Endometrium (tissue), 2 donors: ENCODE results near the gene TRIM15.
"Not testable (repeated sequence)": the region's sequence is repeated elsewhere in the genome, so short reads cannot be mapped to it uniquely, and the experiment has no call there.

Source experiments
- FAIRE-seq: peaks from 2 replicates; lab custom pipeline; 2012; peaks lifted over from hg19 to GRCh38; lab: Jason Lieb, UNC
- donor health status: control.
- donor health status: control.

The TRIM15 gene

DNA sequence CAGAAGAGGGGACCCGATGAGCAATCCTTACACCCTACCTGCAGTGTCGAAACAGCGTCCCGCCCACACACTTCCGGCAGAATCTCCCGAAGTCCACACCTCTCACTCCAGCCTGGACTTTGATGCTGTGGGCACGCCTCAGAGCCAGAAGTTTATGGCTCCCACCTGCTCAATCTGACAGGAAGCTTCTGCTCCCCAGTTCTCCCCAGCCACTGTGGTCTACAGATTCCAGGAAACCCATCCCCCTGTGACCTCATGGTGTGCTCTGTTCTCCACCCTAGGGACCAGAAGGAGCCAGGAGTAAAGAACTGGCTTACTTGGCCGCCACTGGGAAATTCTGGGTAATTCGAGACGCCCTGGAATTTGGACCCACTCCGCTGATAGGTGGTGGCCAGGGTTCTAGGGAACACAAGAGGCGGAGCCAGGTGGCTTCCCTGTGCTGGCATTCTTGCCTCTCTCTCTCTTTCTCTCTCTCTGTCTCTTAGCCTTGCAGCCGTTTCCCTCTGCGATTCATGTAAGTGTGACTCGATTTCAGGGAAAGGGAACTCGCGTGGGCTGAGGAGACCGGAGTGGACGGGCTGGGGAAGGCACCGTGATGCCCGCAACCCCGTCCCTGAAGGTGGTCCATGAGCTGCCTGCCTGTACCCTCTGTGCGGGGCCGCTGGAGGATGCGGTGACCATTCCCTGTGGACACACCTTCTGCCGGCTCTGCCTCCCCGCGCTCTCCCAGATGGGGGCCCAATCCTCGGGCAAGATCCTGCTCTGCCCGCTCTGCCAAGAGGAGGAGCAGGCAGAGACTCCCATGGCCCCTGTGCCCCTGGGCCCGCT lies at the start of gene TRIM15:
Gene TRIM15 (plus strand): TSS at position 457 of the 828 bp plus-strand sequence. CDS start 139 bp downstream, at position 596.
- FAIRE-seq, result no peak

DNA sequence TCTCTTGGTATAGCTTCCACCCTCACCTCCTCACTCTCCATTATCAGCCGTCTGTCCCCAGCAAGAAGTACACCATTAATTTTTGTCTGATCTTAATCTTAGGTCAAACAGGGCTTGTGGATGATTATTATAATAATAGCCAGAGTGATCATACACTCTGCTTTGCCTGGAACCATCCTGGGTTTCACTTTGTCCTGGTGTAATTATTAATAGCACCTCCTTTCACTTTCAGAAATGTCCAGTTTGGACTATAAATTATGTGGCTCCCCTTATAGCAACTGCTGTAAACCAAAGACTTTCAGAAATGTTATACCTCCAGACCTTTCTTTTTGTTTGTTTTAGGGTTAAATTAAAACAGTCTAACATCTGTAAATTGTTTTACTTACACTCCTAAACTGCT lies 49.5 kb upstream of the TRIM15 start:
- no peak for FAIRE-seq

DNA sequence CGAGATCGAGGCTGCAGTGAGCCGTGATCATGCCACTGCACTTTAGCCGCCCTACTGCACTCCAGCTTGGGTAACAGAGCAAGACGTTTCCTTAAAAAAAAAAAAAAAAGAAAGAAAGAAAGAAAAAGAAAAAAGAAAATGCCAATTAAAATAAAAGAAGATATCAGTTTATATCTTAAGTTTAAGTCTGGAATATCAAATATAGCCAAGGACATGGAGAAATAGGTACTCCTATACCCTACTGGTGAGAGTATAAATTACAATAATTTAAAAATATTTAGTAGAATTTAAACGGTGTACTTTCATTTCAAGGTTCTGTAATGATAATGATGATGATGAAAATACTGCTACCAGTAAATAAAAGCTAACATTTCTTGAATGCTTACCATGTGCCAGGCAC lies 46.6 kb upstream of the TRIM15 start:
- no peak for FAIRE-seq

DNA sequence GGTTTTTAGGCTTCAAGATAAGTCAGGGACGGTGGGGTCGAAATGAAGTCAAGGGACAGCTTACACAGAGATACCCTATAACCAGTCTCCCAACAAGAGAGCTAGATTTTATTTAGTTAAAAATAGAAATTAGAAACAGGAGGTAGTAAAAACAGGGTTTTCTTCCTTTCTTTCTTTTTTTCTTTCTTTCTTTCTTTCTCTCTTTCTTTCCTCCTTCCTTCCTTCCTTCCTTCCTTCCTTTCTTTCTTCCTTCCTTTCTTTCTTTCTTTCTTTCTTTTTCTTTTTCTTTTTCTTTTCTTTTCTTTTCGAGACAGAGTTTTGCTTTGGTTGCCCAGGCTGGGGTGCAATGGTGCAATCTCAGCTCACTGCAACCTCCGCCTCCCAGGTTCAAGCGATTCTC lies 44.7 kb upstream of the TRIM15 start:
- not testable (repeated sequence) for FAIRE-seq

DNA sequence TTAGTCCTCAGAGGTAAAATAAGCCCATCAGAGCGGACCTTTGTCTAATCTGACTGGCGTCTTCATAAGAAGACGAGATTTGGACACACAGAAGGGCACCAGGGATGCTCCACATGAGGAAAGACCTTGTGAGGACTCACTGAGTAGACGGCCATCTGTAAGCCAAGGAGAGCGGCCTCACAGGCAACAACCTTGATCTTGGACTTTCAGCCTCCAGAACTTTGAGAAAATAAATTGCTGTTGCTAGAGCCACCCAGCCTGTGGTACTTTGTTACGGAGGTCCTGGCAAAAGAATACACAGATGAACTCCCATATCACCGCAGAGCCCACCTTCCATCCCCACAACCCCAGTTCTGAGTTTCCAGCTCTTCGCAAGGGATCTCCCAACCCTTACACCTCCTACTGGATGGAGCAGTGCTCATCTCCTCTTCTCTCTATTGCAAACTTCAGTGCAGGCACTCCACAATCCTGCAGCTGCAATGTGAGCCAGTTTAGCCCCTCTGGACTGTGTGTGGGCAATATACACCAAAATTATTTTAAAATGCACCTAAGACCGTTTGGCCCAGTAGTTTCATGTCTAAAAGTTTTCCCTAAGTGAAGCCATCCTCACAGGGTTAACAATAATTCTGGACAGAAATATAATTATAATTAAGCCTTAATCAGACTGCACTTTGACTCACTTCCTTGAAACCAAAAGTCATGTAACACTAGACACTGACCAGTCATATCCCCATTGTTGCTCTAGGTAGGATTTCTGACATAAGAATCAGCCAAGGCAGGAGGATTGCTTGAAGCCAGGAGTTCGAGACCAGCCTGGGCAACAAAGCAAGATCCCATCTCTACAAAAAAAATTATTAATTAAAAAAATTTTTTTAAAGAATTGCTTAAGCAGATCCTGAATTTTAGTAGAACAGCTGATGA lies 41.6 kb upstream of the TRIM15 start:
- no peak for FAIRE-seq

DNA sequence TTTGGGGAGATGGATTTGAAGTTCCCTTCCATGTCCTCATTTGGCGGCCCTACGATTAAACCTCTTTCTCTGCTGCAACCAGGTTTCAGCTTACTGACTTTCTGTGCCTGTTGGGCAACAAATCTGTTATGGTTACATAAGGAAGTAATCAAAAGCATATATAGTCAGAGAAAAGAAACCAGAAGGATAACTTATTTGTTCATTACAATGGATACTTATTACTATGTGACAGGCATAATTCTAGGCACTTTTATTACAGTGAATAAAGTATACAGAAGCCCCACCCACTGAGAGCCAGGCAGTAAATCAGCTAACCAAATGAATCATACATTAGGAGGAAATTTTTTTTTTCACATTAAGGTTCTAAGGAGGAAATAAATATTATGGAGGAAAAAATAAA lies 40.8 kb upstream of the TRIM15 start:
- FAIRE-seq, result no peak

DNA sequence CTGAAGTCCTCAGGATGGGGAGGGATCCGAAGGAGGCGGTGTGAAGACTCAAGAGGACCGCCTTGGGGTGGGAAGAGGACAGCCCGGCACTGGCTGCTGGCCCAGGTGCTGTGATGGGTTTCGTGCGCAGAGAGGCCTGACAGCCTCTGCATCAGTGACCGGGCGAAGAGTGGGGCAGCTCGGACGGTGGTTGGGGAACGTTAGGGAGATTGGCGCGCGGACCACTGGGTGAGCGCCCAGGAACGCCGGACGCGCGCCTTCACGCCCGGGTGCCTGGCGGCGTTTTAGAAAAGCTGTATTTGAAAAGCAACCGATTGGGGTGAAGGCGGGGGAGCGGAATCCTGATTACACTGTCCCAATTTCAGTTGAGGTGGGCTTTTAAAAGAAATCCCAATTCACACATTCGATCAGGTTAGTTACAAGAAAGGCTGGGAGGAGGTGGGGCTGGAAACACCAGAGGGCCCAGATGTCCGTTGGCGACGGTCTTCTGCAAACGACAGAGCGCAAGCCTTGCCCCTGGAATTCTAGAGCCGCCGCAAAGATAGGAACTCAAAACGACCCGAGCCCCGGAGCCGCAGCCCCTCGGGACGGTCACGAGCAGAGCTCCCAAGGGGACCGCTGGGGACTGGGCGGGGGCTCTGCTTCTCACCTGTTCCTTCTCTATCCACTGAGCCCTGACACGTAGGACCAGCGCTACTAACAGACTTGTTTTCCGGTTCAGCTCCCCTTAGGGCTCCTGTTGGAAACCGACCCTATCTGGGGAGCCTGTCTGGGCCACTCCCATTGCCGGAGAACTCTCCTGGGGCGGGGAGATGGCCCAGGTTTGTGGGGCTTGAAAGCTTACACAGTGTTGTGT lies 35.9 kb upstream of the TRIM15 start:
- FAIRE-seq, result no peak

DNA sequence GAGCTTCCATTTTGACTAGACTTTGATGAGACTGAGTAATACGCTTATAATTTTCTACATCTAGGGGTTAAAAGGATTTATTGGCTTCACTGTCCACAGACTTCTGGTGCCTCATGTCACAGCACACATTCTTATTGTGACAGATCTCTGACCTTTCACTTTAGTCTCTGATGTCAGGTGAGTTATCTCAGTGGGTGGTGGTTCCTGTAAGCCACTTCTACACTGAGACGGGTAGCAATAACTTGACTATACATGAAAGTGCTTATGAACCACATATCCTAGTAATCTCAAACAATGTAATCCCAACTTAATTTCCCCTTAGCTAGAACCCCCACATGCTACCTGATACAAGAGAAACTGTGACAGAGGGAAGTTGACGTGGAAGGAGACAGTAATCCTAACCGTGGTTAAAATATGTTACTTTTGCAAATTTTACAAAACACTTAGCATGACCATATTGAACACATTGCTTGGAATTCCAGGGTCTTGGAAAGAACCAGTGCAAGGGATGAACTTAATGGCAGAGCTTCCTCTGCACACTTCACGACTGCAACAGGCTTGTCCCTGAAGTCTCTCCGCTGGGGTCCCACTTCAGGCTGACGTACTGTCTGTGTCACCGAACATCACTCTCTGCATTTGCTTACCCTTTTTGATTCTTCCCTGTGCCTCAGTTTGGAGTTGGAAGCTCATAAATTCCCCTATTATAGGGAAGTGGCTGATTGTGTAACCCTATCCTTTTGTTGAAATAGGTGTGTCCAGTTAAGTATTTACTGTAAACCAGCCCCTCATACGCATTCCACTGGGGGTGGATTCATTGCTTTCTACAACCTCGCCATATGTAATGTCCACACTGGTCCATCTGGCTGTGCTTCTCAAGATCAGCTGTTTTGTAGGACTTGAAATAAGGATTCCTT lies 33.8 kb upstream of the TRIM15 start:
- FAIRE-seq, result no peak

DNA sequence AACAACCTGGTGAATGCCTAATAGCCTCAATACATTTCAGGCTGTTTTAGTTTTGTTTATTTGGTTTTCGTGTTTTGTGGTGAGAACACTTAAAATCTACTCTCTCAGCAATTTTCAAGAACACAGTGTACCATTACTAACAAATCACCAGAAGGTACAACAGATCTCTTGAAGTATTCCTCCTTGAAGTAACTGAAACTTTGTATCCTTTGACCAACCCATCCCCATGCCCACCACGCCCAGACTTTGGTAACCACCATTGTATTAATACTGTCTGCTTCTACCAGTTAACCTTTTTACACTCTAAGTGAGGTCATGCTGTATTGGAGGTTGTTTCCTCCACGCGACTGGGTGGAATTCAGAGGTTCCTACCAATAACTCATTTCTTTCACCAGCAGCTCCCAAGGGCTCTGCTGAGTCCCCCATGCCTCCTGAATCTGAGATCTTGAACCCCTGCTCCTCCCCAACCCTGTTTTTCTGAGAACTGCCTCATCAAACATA lies 33.1 kb upstream of the TRIM15 start:
- FAIRE-seq, result no peak

DNA sequence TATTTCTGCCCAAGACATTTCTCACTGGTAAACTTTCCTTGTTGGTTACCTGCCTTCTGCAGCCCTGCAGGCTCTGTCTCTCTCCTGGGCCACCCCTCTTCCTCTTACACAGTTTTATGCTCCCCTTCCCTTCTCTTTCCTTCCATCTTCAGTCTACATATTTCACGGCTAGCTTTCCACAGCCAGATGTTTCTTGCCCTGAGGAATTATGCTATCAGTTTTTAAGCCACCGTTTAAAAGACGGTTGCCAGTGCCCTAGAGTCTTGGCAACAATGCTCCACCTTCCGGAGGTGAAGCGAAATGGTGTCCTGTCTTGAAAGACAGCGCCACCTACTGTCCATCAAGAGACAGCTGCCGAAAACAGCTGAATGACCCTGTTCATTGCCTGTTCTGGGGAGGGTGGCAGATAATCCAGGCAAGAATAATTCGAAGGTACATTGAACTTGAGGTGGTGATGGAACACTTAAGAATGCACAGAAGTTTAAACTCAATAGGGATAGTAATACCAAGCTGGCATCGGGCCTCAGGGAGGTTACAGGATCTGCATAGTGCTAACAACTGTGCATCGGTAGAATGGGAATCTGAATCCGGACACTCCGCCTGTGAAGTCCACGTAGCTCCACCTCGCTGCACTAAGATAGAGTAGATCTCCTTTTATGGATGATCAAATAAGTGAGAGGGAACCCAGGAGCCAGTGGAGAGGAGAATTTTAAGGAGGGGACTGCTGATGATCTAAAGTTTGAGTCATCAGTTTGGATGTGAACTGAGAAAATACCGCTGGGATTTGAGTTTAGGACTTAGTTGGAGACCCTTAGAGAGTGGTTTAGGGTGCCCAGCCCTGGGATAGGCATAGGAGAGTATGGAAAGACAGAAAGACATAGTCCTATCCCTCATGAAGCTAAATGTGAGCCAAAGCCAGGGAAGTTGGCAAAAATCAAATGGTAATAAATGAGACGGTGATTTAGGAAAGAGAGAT lies 32.2 kb upstream of the TRIM15 start:
- FAIRE-seq, result peak; percentile 45

DNA sequence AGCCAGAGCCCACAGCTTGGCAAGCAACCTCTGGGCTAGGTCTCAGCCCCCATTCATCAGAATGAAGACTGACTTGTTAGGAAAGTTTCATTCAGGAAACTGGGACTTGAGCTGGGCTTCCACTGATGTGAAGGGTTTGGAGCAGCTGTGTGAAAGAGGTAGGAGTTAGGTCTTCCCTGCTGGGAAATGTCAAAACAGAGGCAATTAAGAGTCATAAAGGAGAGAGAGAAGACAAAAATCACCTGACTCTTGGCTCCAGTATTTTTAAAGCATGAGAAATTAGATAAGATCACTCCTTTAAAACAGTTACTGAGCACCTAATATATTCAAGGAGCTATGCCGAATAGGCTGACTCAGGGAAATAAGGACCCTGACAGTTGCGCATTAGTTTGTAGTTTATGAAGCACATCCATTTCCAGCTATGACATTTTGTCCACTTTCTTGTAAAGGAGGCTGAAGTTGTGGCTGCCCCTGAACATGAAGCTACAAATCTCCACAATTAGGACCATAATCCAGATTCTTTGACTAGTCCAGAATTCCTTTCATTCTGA lies 31.3 kb upstream of the TRIM15 start:
- no peak for FAIRE-seq

DNA sequence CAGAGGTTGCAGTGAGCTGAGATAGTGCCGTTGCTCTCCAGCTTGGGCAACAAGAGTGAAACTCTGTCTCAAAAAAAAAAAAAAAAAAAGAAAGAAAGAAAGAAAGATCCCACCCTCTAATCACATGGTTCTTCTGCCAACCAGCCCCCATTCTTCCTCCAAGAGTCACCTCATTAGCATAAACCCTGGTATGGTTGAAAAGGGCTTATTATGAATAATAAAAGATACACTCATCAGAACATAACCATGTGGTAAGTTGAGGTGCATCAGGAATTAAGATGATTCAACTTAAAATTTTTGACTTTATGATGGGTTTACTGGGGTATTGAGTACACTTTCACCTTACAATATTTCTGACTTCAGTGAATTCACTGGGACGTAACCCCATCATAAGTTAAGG lies 28.2 kb upstream of the TRIM15 start:
- FAIRE-seq, result no peak

DNA sequence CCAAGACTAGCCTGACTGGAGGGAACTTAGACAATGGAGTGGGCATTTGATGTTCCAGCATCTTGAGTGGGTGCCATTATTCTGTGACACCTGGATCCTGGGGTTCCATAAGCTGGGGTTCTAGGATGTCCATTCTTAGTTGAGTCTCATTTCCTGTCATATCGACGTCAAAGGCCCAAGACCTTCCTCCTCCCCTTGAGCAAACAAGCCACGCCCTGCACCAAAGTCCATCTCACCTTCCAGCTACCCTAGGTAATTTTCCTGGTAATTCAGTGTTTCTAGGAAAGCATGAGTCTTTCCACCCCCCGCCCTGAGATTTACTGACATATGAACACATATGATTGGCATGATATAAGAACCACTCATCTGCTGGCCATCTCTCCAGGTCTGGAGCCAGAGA lies 27.6 kb upstream of the TRIM15 start, which contains the start of gene TRIM40:
Gene TRIM40 (plus strand): TSS at position 384 of the 400 bp plus-strand sequence. CDS start 897 bp downstream, outside the sequence.
- FAIRE-seq, result no peak

DNA sequence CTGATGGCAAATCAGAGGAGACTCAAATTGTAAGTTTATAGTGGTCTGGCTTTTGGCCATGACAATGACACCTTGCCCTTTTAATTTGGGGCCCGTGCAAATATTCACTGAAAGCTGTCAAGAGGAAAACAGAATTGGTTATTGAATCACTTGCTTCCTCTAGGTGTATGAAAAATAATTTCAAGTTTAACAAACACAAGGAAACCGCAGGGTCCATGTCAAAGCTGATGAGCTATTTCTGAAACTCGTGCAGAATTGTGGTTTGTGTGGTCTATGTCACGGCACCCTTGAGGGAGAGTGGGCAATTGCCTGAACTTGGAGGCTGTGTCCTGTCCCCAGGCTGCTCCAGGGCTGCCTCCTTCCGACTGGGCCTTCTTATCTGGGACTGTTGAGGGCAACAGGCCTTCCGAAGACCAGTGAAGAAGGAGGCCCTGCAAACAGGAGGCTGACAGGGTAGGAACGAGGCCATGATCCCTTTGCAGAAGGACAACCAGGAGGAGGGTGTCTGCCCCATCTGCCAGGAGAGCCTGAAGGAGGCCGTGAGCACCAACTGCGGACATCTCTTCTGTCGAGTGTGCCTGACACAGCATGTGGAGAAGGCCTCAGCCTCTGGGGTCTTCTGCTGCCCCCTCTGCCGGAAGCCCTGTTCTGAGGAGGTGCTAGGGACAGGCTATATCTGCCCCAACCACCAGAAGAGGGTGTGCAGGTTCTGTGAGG lies 26.6 kb upstream of the TRIM15 start:
- no peak for FAIRE-seq

DNA sequence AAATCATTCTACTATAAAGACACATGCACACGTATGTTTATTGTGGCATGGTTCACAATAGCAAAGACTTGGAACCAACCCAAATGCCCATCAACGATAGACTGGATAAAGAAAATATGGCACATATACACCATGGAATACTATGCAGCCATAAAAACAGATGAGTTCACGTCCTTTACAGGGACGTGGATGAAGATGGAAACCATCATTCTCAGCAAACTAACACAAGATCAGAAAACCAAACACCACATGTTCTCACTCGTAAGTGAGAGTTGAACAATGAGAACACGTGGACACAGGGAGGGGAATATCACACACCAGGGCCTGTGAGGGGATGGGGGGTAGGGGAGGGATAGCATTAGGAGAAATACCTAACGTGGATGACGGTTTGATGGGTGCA lies 23.1 kb upstream of the TRIM15 start:
- not testable (repeated sequence) for FAIRE-seq

DNA sequence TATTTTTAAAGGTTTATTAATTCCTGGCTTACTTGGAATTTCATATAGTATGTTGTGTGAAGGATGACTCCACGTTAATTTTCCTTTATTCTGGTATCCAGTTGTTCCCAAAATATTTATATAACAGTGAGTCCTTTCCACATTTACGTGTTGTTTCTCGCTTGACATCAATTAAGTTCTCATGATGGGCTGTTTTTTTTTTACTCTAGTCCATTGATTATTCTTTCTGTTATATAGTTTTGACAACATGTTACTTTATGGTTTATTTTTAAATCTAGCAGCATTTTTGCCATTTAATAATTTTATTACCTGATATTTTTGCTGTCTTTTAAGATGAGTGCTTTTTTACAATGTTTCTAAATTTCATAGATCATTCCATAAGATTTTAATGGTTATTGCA lies 20.7 kb upstream of the TRIM15 start:
- no peak for FAIRE-seq

DNA sequence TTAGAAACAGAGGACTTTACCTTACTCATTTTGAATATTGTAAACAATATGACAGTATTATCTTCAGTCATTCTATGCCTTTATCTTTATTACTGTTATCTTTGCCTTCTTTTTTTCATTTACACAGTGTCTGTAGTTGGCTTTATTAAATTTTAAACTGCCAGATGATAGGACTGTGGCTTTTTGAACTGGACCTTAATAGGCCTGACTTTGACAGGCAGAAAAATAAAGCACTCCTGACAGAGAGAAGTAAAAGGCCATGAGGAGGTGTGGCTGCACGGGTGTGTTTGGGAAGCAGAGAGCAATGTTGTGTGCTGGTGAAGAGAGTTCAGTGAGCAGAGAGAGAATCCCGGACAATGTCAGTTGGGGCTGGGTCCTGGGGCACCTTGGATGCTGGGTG lies 19.6 kb upstream of the TRIM15 start:
- FAIRE-seq, result no peak

DNA sequence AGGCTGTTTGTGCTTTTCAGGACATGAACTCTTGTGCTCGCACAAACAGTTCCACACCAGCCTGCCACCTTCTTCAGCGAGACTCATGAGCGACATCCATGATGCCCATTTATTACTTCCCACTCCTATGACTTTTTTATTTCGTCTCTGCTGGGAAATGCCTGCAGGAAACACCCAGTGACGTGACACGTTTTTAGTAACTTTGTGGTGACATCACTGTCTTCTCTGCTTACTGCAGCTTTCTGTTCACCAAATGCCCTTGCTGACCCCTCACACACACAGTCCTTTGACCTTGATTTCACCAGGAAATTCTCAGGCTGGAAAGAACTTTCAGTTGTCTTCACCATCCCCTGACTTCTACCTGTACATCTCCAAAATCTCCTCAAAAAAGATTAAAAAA lies 18.5 kb upstream of the TRIM15 start:
- no peak for FAIRE-seq

DNA sequence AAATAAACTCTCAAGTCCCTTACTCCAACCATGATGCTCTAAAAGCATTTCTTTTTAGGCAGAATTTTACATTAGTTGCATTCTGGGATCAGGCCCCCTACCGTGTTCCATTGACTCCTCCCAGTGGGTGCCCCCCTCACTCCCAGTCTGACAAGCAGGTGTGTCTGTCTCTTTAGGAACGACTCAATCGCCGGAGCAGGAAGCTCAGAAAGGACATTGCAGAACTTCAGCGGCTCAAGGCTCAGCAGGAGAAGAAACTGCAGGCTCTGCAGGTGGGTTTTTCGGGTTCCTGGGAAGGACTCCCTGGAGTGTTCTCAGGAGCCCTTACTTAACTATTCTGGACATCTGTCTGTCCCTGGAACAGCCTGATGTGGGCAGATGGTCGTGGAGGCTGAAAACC lies 17.5 kb upstream of the TRIM15 start:
- no peak for FAIRE-seq
